H1 (cell line): ENCODE data around the gene CSPG5. TPM values are rescaled to one million over a fixed set of nuclear protein-coding genes. Genes with fewer than 3 reads are reported as not detected.

Experiments
- CTCF ChIA-PET: fragments of 300-600 bp; sonication (Branson Sonifier 250); formaldehyde crosslinking; loops from one replicate; lab custom pipeline; 2021; ENCODE audit not compliant: partially characterized antibody; lab: Charles Lee
- POLR2A ChIA-PET: fragments of 300-600 bp; sonication (Branson Sonifier 250); formaldehyde crosslinking; loops from one replicate; lab custom pipeline; 2021; ENCODE audit warnings: inconsistent platforms; ENCODE audit not compliant: partially characterized antibody; lab: Charles Lee
- DNase-seq, 2 experiments: peaks; one replicate each; pipeline versions ENCODE4 v3.0.0 to v3.0.0-alpha.2; 2010 to 2022; ENCODE audit warnings: low spot score in 2 of 2, low read depth in 1 of 2, mixed read lengths in 1 of 2
- FAIRE-seq: peaks from 2 replicates; lab custom pipeline; 2011; peaks lifted over from hg19 to GRCh38; lab: Jason Lieb, UNC
- H2AFZ ChIP-seq: 2 replicates; pipeline ENCODE4 v1.8.1; 2012; ENCODE audit warnings: low read length, inconsistent platforms
- H2AK5ac ChIP-seq: 2 replicates; pipeline ENCODE4 v1.6.1; 2013; ENCODE audit warnings: low read depth, low read length
- H2BK120ac ChIP-seq: replicated peaks from 2 replicates; pipeline ENCODE3; 2013; ENCODE audit warnings: low read depth, low read length, inconsistent platforms
- H2BK12ac ChIP-seq: 2 replicates; pipeline ENCODE4 v1.6.1; 2013; ENCODE audit warnings: low read depth, low read length
- H2BK15ac ChIP-seq: 2 replicates; pipeline ENCODE4 v1.6.1; 2013; ENCODE audit warnings: low read length
- H2BK20ac ChIP-seq: 2 replicates; pipeline ENCODE4 v1.6.1; 2013; ENCODE audit warnings: low read length
- H2BK5ac ChIP-seq: 2 replicates; pipeline ENCODE4 v1.6.1; 2013; ENCODE audit warnings: low read depth, low read length
- H3K14ac ChIP-seq: 2 replicates; pipeline ENCODE4 v1.6.1; 2013; ENCODE audit warnings: inconsistent platforms; ENCODE audit not compliant: insufficient read length
- H3K18ac ChIP-seq: 2 replicates; pipeline ENCODE4 v1.6.1; 2013; ENCODE audit warnings: low read length; ENCODE audit errors: extremely low read depth
- H3K23ac ChIP-seq: 2 replicates; pipeline ENCODE4 v1.6.1; 2013; ENCODE audit warnings: inconsistent platforms; ENCODE audit not compliant: insufficient read length
- H3K23me2 ChIP-seq: 2 replicates; pipeline ENCODE4 v1.6.1; 2013; ENCODE audit warnings: low read depth, low read length
- H3K27ac ChIP-seq: 2 replicates; pipeline ENCODE4 v1.6.1; 2011; ENCODE audit warnings: low read depth, low read length, inconsistent platforms
- H3K27me3 ChIP-seq, 4 experiments: replicated peaks in 1 of 4; 1 replicate in 1 of 4; 2 replicates in 3 of 4; pipeline versions ENCODE4 v1.6.1 to v1.8.1; 2011 to 2013; ENCODE audit warnings: low read length in 3 of 4, mild to moderate bottlenecking in 3 of 4, inconsistent platforms in 2 of 4, mixed read lengths in 2 of 4, moderate library complexity in 1 of 4; ENCODE audit not compliant: control insufficient read depth in 3 of 4, insufficient read depth in 3 of 4; ENCODE audit errors: extremely low read depth in 1 of 4
- H3K36me3 ChIP-seq, 4 experiments: 2 replicates each; pipeline versions ENCODE4 v1.6.1 to v1.8.1; 2011 to 2013; ENCODE audit warnings: mild to moderate bottlenecking in 4 of 4, low read length in 3 of 4, moderate library complexity in 2 of 4, control low read depth in 1 of 4, inconsistent platforms in 1 of 4; ENCODE audit not compliant: insufficient read depth in 4 of 4, control insufficient read depth in 2 of 4
- H3K4ac ChIP-seq: replicated peaks from 2 replicates; pipeline ENCODE3; 2013; ENCODE audit warnings: low read length, low read depth, mixed read lengths, inconsistent platforms; ENCODE audit not compliant: insufficient read length
- H3K4me1 ChIP-seq, 4 experiments: replicated peaks in 1 of 4; 1 replicate in 1 of 4; 2 replicates in 3 of 4; pipeline versions ENCODE4 v1.6.1 to v1.8.1; 2011 to 2013; ENCODE audit warnings: low read length in 3 of 4, inconsistent platforms in 2 of 4, mixed read lengths in 1 of 4; ENCODE audit not compliant: insufficient read depth in 4 of 4, control insufficient read depth in 3 of 4
- H3K4me2 ChIP-seq, 2 experiments: 2 replicates each; pipeline versions ENCODE4 v1.6.1 to v1.8.1; 2011 to 2013; ENCODE audit warnings: low read depth in 2 of 2, low read length in 2 of 2, control low read depth in 1 of 2, inconsistent platforms in 1 of 2, mild to moderate bottlenecking in 1 of 2; ENCODE audit not compliant: insufficient read depth in 1 of 2
- H3K4me3 ChIP-seq, 4 experiments: fragments of 200-600, 300-600 bp in 1 of 4; sonication (generic), shearing (Covaris generic), sonication (Bioruptor Twin) in 1 of 4; 2 replicates each; pipeline versions ENCODE4 v1.5.1 to v1.8.1; 2011 to 2016; ENCODE audit warnings: low read length in 4 of 4, low read depth in 3 of 4, control low read depth in 2 of 4, inconsistent platforms in 2 of 4, mild to moderate bottlenecking in 2 of 4, mixed read lengths in 1 of 4, moderate library complexity in 1 of 4; ENCODE audit not compliant: insufficient read depth in 2 of 4; ENCODE audit errors: extremely low read depth in 1 of 4
- H3K56ac ChIP-seq: replicated peaks from 2 replicates; pipeline ENCODE3; 2013; ENCODE audit warnings: low read depth, mild to moderate bottlenecking, mixed read lengths, low read length, inconsistent platforms; ENCODE audit not compliant: insufficient read length
- H3K79me1 ChIP-seq: 2 replicates; pipeline ENCODE4 v1.6.1; 2013; ENCODE audit warnings: low read depth, low read length, control low read depth
- H3K79me2 ChIP-seq, 2 experiments: 2 replicates each; pipeline versions ENCODE4 v1.6.1 to v1.8.1; 2012 to 2013; ENCODE audit warnings: low read length in 2 of 2, mild to moderate bottlenecking in 2 of 2, inconsistent platforms in 1 of 2; ENCODE audit not compliant: insufficient read depth in 2 of 2, control insufficient read depth in 1 of 2
- H3K9ac ChIP-seq, 4 experiments: replicated peaks in 1 of 4; 1 replicate in 1 of 4; 2 replicates in 3 of 4; pipeline versions ENCODE4 v1.6.1 to v1.8.1; 2011 to 2013; ENCODE audit warnings: low read depth in 3 of 4, low read length in 3 of 4, control low read depth in 2 of 4, mild to moderate bottlenecking in 2 of 4, moderate library complexity in 2 of 4, inconsistent platforms in 1 of 4; ENCODE audit errors: extremely low read depth in 1 of 4
- H3K9me3 ChIP-seq, 2 experiments: 2 replicates each; pipeline versions ENCODE4 v1.6.1 to v1.8.1; 2012 to 2013; ENCODE audit warnings: mild to moderate bottlenecking in 2 of 2, moderate library complexity in 2 of 2, control low read depth in 1 of 2, inconsistent platforms in 1 of 2, low read depth in 1 of 2, low read length in 1 of 2, mixed read lengths in 1 of 2; ENCODE audit not compliant: insufficient read depth in 2 of 2
- H4K20me1 ChIP-seq, 2 experiments: replicated peaks in 1 of 2; 2 replicates each; pipeline versions ENCODE3 to v1.8.1; 2011 to 2013; ENCODE audit warnings: inconsistent platforms in 2 of 2, low read length in 2 of 2, mild to moderate bottlenecking in 1 of 2; ENCODE audit not compliant: insufficient read depth in 2 of 2, control insufficient read depth in 1 of 2
- H4K5ac ChIP-seq: 2 replicates; pipeline ENCODE4 v1.6.1; 2013; ENCODE audit warnings: low read length, low read depth, mixed read lengths, inconsistent platforms; ENCODE audit not compliant: insufficient read length
- H4K8ac ChIP-seq: 2 replicates; pipeline ENCODE4 v1.8.0; 2013; ENCODE audit warnings: mild to moderate bottlenecking, moderate library complexity, low read length, inconsistent platforms; ENCODE audit not compliant: insufficient read depth; ENCODE audit errors: extremely low read depth
- H4K91ac ChIP-seq: replicated peaks from 2 replicates; pipeline ENCODE3; 2013; ENCODE audit warnings: low read length, mixed read lengths, inconsistent platforms; ENCODE audit not compliant: insufficient read length
- ASH2L ChIP-seq: fragments of 200-600, 300-600 bp; sonication (generic); IDR thresholded peaks from one replicate; pipeline ENCODE4 v1.7.1; 2017; ENCODE audit warnings: low read length
- CREB1 ChIP-seq: IDR thresholded peaks from 2 replicates; pipeline ENCODE4 v1.6.1; 2012; ENCODE audit warnings: inconsistent platforms
- CTBP2 ChIP-seq: IDR thresholded peaks from 2 replicates; pipeline ENCODE4 v1.7.0; 2011; ENCODE audit warnings: borderline replicate concordance, mild to moderate bottlenecking, moderate library complexity, mixed read lengths, low read length; ENCODE audit not compliant: insufficient read depth, insufficient read length
- EGR1 ChIP-seq: IDR thresholded peaks from 2 replicates; pipeline ENCODE4 v1.6.1; 2011; ENCODE audit warnings: low read depth, low read length, borderline replicate concordance
- EZH2 ChIP-seq: fragments of 200-600 bp; sonication (generic); IDR thresholded peaks from 2 replicates; pipeline ENCODE4 v1.7.1; 2012; ENCODE audit warnings: low read depth, mild to moderate bottlenecking, moderate library complexity, low read length, inconsistent platforms; ENCODE audit not compliant: severe bottlenecking
- JUN ChIP-seq: IDR thresholded peaks from 2 replicates; pipeline ENCODE4 v1.6.1; 2011; ENCODE audit warnings: low read depth, mild to moderate bottlenecking, improper control_type of control experiment, low read length
- MAX ChIP-seq: IDR thresholded peaks from 2 replicates; pipeline ENCODE4 v1.6.1; 2012; ENCODE audit warnings: inconsistent platforms
- NANOG ChIP-seq: IDR thresholded peaks from 2 replicates; pipeline ENCODE4 v1.6.1; 2011; ENCODE audit warnings: low read length, low read depth, mild to moderate bottlenecking, inconsistent platforms; ENCODE audit not compliant: insufficient read depth, poor library complexity, severe bottlenecking
- NRF1 ChIP-seq: IDR thresholded peaks from 2 replicates; pipeline ENCODE4 v1.6.1; 2011; ENCODE audit warnings: mild to moderate bottlenecking, low read depth, low read length, improper control_type of control experiment
- POU5F1 ChIP-seq: IDR thresholded peaks from 2 replicates; pipeline ENCODE4 v1.6.1; 2011; ENCODE audit warnings: low read depth, mild to moderate bottlenecking, low read length, moderate library complexity
- RXRA ChIP-seq: IDR thresholded peaks from 2 replicates; pipeline ENCODE4 v1.6.1; 2011; ENCODE audit warnings: low read depth, mild to moderate bottlenecking, low read length, moderate library complexity; ENCODE audit not compliant: insufficient read depth
- TAF1 ChIP-seq: IDR thresholded peaks from 2 replicates; pipeline ENCODE4 v1.6.1; 2011; ENCODE audit warnings: mild to moderate bottlenecking, low read depth, low read length
- TCF12 ChIP-seq: IDR thresholded peaks from 2 replicates; pipeline ENCODE4 v1.6.1; 2011; ENCODE audit warnings: low read depth, mild to moderate bottlenecking, low read length
- TEAD4 ChIP-seq: IDR thresholded peaks from 2 replicates; pipeline ENCODE4 v1.6.1; 2012; ENCODE audit warnings: low read depth, low read length, inconsistent platforms, mixed read lengths
- ZNF274 ChIP-seq: IDR thresholded peaks from 2 replicates; pipeline ENCODE4 v1.7.0; 2012; ENCODE audit warnings: low read length, borderline replicate concordance; ENCODE audit errors: extremely low read depth
- WGBS, 2 experiments: shearing (Covaris generic) in 1 of 2; methylation state at CpG; one replicate each; pipeline versions ENCODE4 v1.1.6 to v1.1.7; 2013 to 2015; ENCODE audit warnings: low lambda C conversion rate in 2 of 2, mixed read lengths in 2 of 2, inconsistent platforms in 1 of 2, low coverage in 1 of 2, missing lambda C conversion rate in 1 of 2; ENCODE audit not compliant: insufficient replicate concordance in 2 of 2, insufficient coverage in 1 of 2, insufficient read length in 1 of 2; ENCODE audit errors: extremely low coverage in 1 of 2, missing lambda C conversion rate in 1 of 2; 5-methylcytosine and 5-hydroxymethylcytosine counted together
- polyA plus RNA-seq, 7 experiments: library from polyadenylated mRNA; depleted of rRNA in 3 of 7; stranded (reverse) in 5 of 7; unstranded in 2 of 7; fragments of >200 nt in 5 of 7; fragments of 200-250 nt in 2 of 7; gene quantifications; 1 replicate in 5 of 7; 2 replicates in 1 of 7; 4 replicates in 1 of 7; pipeline versions ENCODE4 v1.2.1 to v1.2.3, GENCODE V29; 2011 to 2013; ENCODE audit warnings: missing spikeins in 2 of 7, mixed read lengths in 2 of 7
- total RNA-seq: library from RNA; stranded (reverse); fragmentation: NEBNext Ultra II Directional; extraction: Animal tissue kit (Norgen Biotek cat#: 25700); gene quantifications from 2 replicates; pipeline ENCODE4 v1.2.1, GENCODE V29; 2021

CSPG5 gene
- total and polyA plus RNA-seq, 2 of the 8 experiments (the other 6 are each of a cell fraction or from before 2014, with no cell fraction given), result 2.1 to 7.4 TPM

GRCh38 chr3:47517937-47518336 lies 60.7 kb downstream of the CSPG5 start:
- no peak overlapping the region for H2BK5ac ChIP-seq
- no peak overlapping the region for H2BK20ac ChIP-seq
- no peak overlapping the region for H3K27ac ChIP-seq
- peaks cover 0 to 11% (median 2%) of the 10 kb centered on the region in 4 experiments; a peak in 4 of 7 replicates for H3K4me1 ChIP-seq
- no peak overlapping the region for H3K56ac ChIP-seq
- no peak overlapping the region for H2BK15ac ChIP-seq
- H3K23ac ChIP-seq, result no peak overlapping the region
- CTCF ChIA-PET, result no interaction called here
- H3K18ac ChIP-seq, result no peak overlapping the region
- no peaks in the 10 kb centered on the region for H3K79me1 ChIP-seq
- no peak overlapping the region for H2BK120ac ChIP-seq
- no peak overlapping the region for H3K4me3 ChIP-seq
- H3K9me3 ChIP-seq, result no peaks in the 10 kb centered on the region
- H4K20me1 ChIP-seq, result no peaks in the 10 kb centered on the region
- H3K27me3 ChIP-seq, result peaks cover 3 to 9% (median 8%) of the 10 kb centered on the region in 4 experiments
- DNase-seq (no peak), FAIRE-seq (no peak)
- H4K8ac ChIP-seq, result no peak overlapping the region
- no peak overlapping the region for H3K9ac ChIP-seq
- H2AK5ac ChIP-seq, result no peak overlapping the region
- no peaks in the 10 kb centered on the region; the same call in 1 of the 2 replicates for H3K23me2 ChIP-seq
- POLR2A ChIA-PET, result no interaction called here
- H3K4ac ChIP-seq, result no peak overlapping the region
- H2BK12ac ChIP-seq, result no peak overlapping the region
- no peak overlapping the region for H2AFZ ChIP-seq
- H4K91ac ChIP-seq, result no peak overlapping the region
- no peaks in the 10 kb centered on the region for H3K36me3 ChIP-seq
- 94% methylated on average over 2 of the region's 2 CpGs; no CpG with 5 or more reads in 1 of the 2 experiments for WGBS, 2 experiments
- no peaks in the 10 kb centered on the region for H3K79me2 ChIP-seq
- H3K14ac ChIP-seq, result no peak overlapping the region
- H4K5ac ChIP-seq, result no peak overlapping the region
- no peak overlapping the region for H3K4me2 ChIP-seq
- TF ChIP-seq NANOG (no peak), TCF12 (no peak), TEAD4 (no peak), EGR1 (no peak), NRF1 (no peak), JUN (no peak), TAF1 (no peak), POU5F1 (no peak), CREB1 (no peak), EZH2 (no peak), CTBP2 (no peak), MAX (no peak), ZNF274 (no peak), ASH2L (no peak), RXRA (no peak)
